Measurements from ENCODE around the gene EEFSEC. TPM values are rescaled to one million over a fixed set of nuclear protein-coding genes. Genes with fewer than 3 reads are reported as not detected.
A peak's percentile ranks its signal among the peaks of the same experiment; 100 is the strongest.

The EEFSEC gene
- total and polyA plus RNA-seq, 2 of the 4 experiments (the other 2 are of a cell fraction) = 4.5 to 9.3 TPM

GRCh38 chr3:128123156-128123537 lies 30.1 kb upstream of the EEFSEC start:
- intact Hi-C loops (cut with micrococcal nuclease) = no loop called here
- H3K27me3 ChIP-seq (ENCODE audit: control insufficient read depth, insufficient read depth, low read length) = no peaks in the 10 kb centered on the region

More at GRCh38 chr3:128123156-128123537, 30.1 kb upstream of the EEFSEC start:
- ChIA-PET CTCF (interaction anchor here (1.0 to 2.0 kb wide), 4 partner anchors 10 to 28 kb away, joined by 3 to 9 read pairs (median 4); no protein-coding TSS in a partner anchor), POLR2A (ENCODE audit: unreplicated experiment) (no interaction called here)
- no peaks in the 10 kb centered on the region for H4K20me1 ChIP-seq (ENCODE audit: insufficient read depth, low read length)
- H3K56ac ChIP-seq (ENCODE audit: extremely low read depth, insufficient read depth, low read length) = peak overlapping the region; percentile 59; the same call in 1 of the 2 replicates
- H3K23ac ChIP-seq (ENCODE audit: low read depth, low read length) = peak overlapping the region; percentile 88
- ATAC-seq (ENCODE audit: low read depth) (no peak), DNase-seq (no peak)
- H2AK9ac ChIP-seq (replicated peaks; ENCODE audit: low read depth, low read length, poor library complexity) = peak overlapping the region; percentile 94
- WGBS, 2 experiments (ENCODE audit: extremely low coverage in 2 of 2, insufficient read length in 1 of 2) = no CpG with 5 or more reads among the region's 22 CpGs
- peak overlapping the region; percentile 86 for H3K4me3 ChIP-seq (ENCODE audit: insufficient read depth, low read depth, low read length)
- peak overlapping the region; percentile 89; the same call in 1 of the 2 replicates for H3K14ac ChIP-seq (replicated peaks; ENCODE audit: low read depth, low read length)
- H4K5ac ChIP-seq (ENCODE audit: low read depth, low read length) = no peak overlapping the region
- H3K9ac ChIP-seq (ENCODE audit: low read depth, low read length) = peak overlapping the region; percentile 82
- dilution Hi-C loops (cut with HindIII; ENCODE audit: low sequenced_read_pairs, unreplicated experiment) = no loop called here
- peak overlapping the region; percentile 88 for H4K91ac ChIP-seq (ENCODE audit: insufficient read depth, low read depth, low read length)
- no peak overlapping the region for H2BK20ac ChIP-seq (ENCODE audit: low read depth, low read length)
- H3K27ac ChIP-seq (ENCODE audit: insufficient read depth, low read length) = peak overlapping the region; percentile 62; the same call in 1 of the 2 replicates
- no peak overlapping the region for H2BK15ac ChIP-seq (ENCODE audit: low read depth, low read length)
- peaks cover 10% of the 10 kb centered on the region for H3K9me1 ChIP-seq (ENCODE audit: insufficient read depth, low read length)
- H2AK5ac ChIP-seq (ENCODE audit: low read depth, low read length) = peak overlapping the region; percentile 79
- no peak for TF ChIP-seq RCOR1 (IDR thresholded peaks at IDR 0.05; ENCODE audit: insufficient replicate concordance, low read length)
- BruUV-seq (replicated peaks) = no TSS peak
- H2BK120ac ChIP-seq (ENCODE audit: low read depth, low read length) = no peak overlapping the region
- no peak overlapping the region for H2BK5ac ChIP-seq (ENCODE audit: low read depth, low read length, poor library complexity, severe bottlenecking)
- peak overlapping the region; percentile 92 for H3K4ac ChIP-seq (ENCODE audit: low read depth, low read length)
- no peaks in the 10 kb centered on the region for H3K4me1 ChIP-seq (ENCODE audit: control insufficient read depth, insufficient read depth, low read length)
- H2AFZ ChIP-seq (replicated peaks; ENCODE audit: low read length, poor library complexity) = peak overlapping the region; percentile 99
- in situ Hi-C loops (cut with MboI; ENCODE audit: low sequenced_read_pairs) = loop anchor here (10.0 kb wide), 1 partner anchor 48 kb away; no protein-coding TSS in a partner anchor
- no peaks in the 10 kb centered on the region for H3K36me3 ChIP-seq (ENCODE audit: control insufficient read depth, insufficient read depth, low read length)
- peak overlapping the region; percentile 86 for H3K4me2 ChIP-seq (ENCODE audit: low read depth, low read length)
- H3K79me1 ChIP-seq (ENCODE audit: low read depth in 1 of 2, low read length in 2 of 2) = peaks cover 21 to 33% of the 10 kb centered on the region in 2 experiments
- H4K8ac ChIP-seq (ENCODE audit: low read depth in 2 of 2, low read length in 2 of 2) = peak overlapping the region; percentile 94 to 98; a peak in 2 of 4 replicates
- no peak overlapping the region for H3K18ac ChIP-seq (ENCODE audit: low read depth, low read length)
- no peaks in the 10 kb centered on the region for H3K9me3 ChIP-seq (ENCODE audit: control insufficient read depth, insufficient read depth, low read length)
